Karpas-422 (cell line): ENCODE results near the gene GGACT. TPM values are rescaled to one million over a fixed set of nuclear protein-coding genes. Genes with fewer than 3 reads are reported as not detected.
A peak's percentile ranks its signal among the peaks of the same experiment; 100 is the strongest.

Experiments
- DNase-seq: peaks from one replicate; pipeline ENCODE4 v3.0.0-alpha.2; 2015
- H2AFZ ChIP-seq: fragments of 200-600 bp; sonication (generic); 2 replicates; pipeline ENCODE4 v1.6.1; 2014; ENCODE audit warnings: antibody characterized with exemption, low read length, mixed read lengths
- H3K27ac ChIP-seq: fragments of 200-600 bp; sonication (generic); 2 replicates; pipeline ENCODE4 v1.5.1; 2014; ENCODE audit warnings: mild to moderate bottlenecking, low read length, moderate library complexity
- H3K27me3 ChIP-seq: fragments of 200-600 bp; sonication (generic); 2 replicates; pipeline ENCODE4 v1.6.1; 2014; ENCODE audit warnings: low read length, mixed read lengths
- H3K36me3 ChIP-seq: fragments of 200-600 bp; sonication (generic); 2 replicates; pipeline ENCODE4 v1.6.1; 2014; ENCODE audit warnings: low read length, mixed read lengths; ENCODE audit not compliant: insufficient read depth
- H3K4me1 ChIP-seq: fragments of 200-600 bp; sonication (generic); 2 replicates; pipeline ENCODE4 v1.6.1; 2014; ENCODE audit warnings: mild to moderate bottlenecking, low read length, mixed read lengths
- H3K4me2 ChIP-seq: fragments of 200-600 bp; sonication (generic); 2 replicates; pipeline ENCODE4 v1.6.1; 2014; ENCODE audit warnings: low read length, low read depth, mild to moderate bottlenecking; ENCODE audit not compliant: poor library complexity, severe bottlenecking
- H3K4me3 ChIP-seq: fragments of 200-600 bp; sonication (generic); 2 replicates; pipeline ENCODE4 v1.5.1; 2014; ENCODE audit warnings: mild to moderate bottlenecking, antibody characterized with exemption, low read length, mixed read lengths
- H3K79me2 ChIP-seq: fragments of 200-600 bp; sonication (generic); 2 replicates; pipeline ENCODE4 v1.6.1; 2014; ENCODE audit warnings: mild to moderate bottlenecking, low read length, mixed read lengths
- H3K9ac ChIP-seq: fragments of 200-600 bp; sonication (generic); 2 replicates; pipeline ENCODE4 v1.6.0; 2014; ENCODE audit warnings: low read length
- H3K9me2 ChIP-seq: fragments of 200-600 bp; sonication (generic), shearing (Covaris generic); replicated peaks from 2 replicates; pipeline ENCODE4 v1.6.0; 2014; ENCODE audit warnings: mild to moderate bottlenecking, low read length, moderate library complexity; ENCODE audit not compliant: insufficient read depth
- H3K9me3 ChIP-seq: fragments of 300-700, 200-600 bp; sonication (generic); 2 replicates; pipeline ENCODE4 v1.6.1; 2014; ENCODE audit warnings: low read length, mixed read lengths
- H4K20me1 ChIP-seq: fragments of 200-600 bp; sonication (generic); 2 replicates; pipeline ENCODE4 v1.6.1; 2014; ENCODE audit warnings: mild to moderate bottlenecking, antibody characterized with exemption, low read length, low read depth; ENCODE audit not compliant: insufficient read depth
- total RNA-seq: library from RNA; depleted of rRNA; stranded (reverse); fragments of >200 nt; shearing (Covaris generic); gene quantifications from 2 replicates; pipeline ENCODE4 v1.2.3, GENCODE V29; 2014; ENCODE audit warnings: low replicate concordance; rRNA removed

GGACT gene
- total RNA-seq = 8.8 and 12.4 TPM in 2 replicates

- Histone ChIP-seq H4K20me1 (no peaks in the 10 kb centered on the region), H2AFZ (peak within 1 kb of the TSS; percentile 73), H3K4me3 (peak within 1 kb of the TSS; percentile 86), H3K27me3 (no peaks in the 10 kb centered on the region), H3K4me1 (peaks cover 16% of the 10 kb centered on the region), H3K27ac (no peak within 1 kb of the TSS), H3K36me3 (no peaks in the 10 kb centered on the region), H3K9me3 (no peaks in the 10 kb centered on the region), H3K4me2 (peak within 1 kb of the TSS; percentile 81), H3K79me2 (no peaks in the 10 kb centered on the region), H3K9me2 (no peaks in the 10 kb centered on the region), H3K9ac (peak within 1 kb of the TSS; percentile 85)
- peak; percentile 95 for DNase-seq
Measured at GRCh38 chr13:100588331-100589177, at the start of gene GGACT. Gene GGACT (minus strand): TSS chr13:100588789. CDS start chr13:100532591, 56,198 bp downstream.

GRCh38 chr13:100637796-100638195, 49.2 kb upstream of the GGACT start:
- Histone ChIP-seq H3K9ac (no peak overlapping the region), H3K9me2 (no peaks in the 10 kb centered on the region), H3K9me3 (no peaks in the 10 kb centered on the region), H3K36me3 (peaks cover 29% of the 10 kb centered on the region; the same call in 1 of the 2 replicates), H3K27me3 (no peaks in the 10 kb centered on the region), H3K4me2 (no peak overlapping the region), H2AFZ (no peak overlapping the region), H3K79me2 (no peaks in the 10 kb centered on the region), H3K27ac (no peak overlapping the region), H3K4me1 (no peaks in the 10 kb centered on the region), H3K4me3 (no peak overlapping the region), H4K20me1 (no peaks in the 10 kb centered on the region)
- DNase-seq = no peak

DNA sequence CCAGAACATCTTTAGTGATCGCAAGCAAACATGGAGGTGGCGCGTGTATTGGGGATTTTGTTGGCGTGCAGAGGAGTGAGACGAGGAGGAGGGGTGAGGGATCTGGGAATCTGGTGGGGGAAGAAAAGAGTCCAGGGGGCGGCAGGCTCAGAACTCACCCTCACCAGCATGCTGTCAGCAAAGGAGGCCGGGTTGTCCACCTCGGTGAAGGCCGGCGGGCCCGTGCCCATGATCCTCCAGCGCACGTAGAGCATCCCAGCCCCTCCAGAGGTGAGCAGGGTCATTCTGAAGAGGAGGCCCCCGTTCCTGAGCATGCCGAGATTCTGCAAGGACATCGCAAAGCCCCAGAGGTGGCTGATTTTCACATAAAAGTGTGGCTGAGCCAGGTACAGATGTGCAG, 48.8 kb upstream of the GGACT start:
- peaks cover 29% of the 10 kb centered on the region; the same call in 1 of the 2 replicates for H3K36me3 ChIP-seq

DNA sequence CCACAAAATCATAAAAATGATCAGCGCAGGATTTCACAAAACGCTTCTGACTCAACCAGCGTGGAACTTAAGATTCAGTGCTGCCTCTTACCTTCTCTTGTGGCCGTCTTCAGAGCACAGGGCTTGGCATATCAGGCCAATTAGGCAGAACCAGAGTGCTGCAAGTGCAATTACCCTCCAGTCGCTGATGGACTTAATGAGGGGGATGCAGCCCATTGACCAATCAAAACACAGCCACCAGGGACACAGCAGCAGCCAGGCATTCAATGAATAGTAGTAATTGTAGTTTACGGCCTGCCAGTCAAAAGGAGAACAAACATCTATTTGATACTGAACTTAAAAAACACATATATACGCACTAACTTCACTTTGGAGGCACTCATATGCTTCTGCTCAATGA, 47.9 kb upstream of the GGACT start:
- no peaks in the 10 kb centered on the region for H3K4me1 ChIP-seq
- no peak for DNase-seq
- H3K4me3 ChIP-seq = no peak overlapping the region
- H3K9me3 ChIP-seq = no peaks in the 10 kb centered on the region
- H3K4me2 ChIP-seq = no peak overlapping the region
- H2AFZ ChIP-seq = no peak overlapping the region
- no peaks in the 10 kb centered on the region for H3K27me3 ChIP-seq
- no peak overlapping the region for H3K9ac ChIP-seq
- no peaks in the 10 kb centered on the region for H3K79me2 ChIP-seq
- peaks cover 35% of the 10 kb centered on the region; the same call in 1 of the 2 replicates for H3K36me3 ChIP-seq
- H3K9me2 ChIP-seq = no peaks in the 10 kb centered on the region
- no peaks in the 10 kb centered on the region for H4K20me1 ChIP-seq
- no peak overlapping the region for H3K27ac ChIP-seq

More for the DNA sequence above, 48.8 kb upstream of the GGACT start:
- Histone ChIP-seq H3K4me2 (no peak overlapping the region), H4K20me1 (no peaks in the 10 kb centered on the region), H2AFZ (no peak overlapping the region), H3K79me2 (no peaks in the 10 kb centered on the region), H3K9ac (no peak overlapping the region), H3K4me3 (no peak overlapping the region), H3K27ac (no peak overlapping the region), H3K9me3 (no peaks in the 10 kb centered on the region), H3K27me3 (no peaks in the 10 kb centered on the region), H3K9me2 (no peaks in the 10 kb centered on the region), H3K4me1 (no peaks in the 10 kb centered on the region)
- DNase-seq = no peak

- no peaks in the 10 kb centered on the region for H3K4me1 ChIP-seq
- H3K9ac ChIP-seq = no peak overlapping the region
- peaks cover 39% of the 10 kb centered on the region; the same call in 1 of the 2 replicates for H3K36me3 ChIP-seq
Measured at GRCh38 chr13:100636004-100636403, 47.4 kb upstream of the GGACT start.

DNA sequence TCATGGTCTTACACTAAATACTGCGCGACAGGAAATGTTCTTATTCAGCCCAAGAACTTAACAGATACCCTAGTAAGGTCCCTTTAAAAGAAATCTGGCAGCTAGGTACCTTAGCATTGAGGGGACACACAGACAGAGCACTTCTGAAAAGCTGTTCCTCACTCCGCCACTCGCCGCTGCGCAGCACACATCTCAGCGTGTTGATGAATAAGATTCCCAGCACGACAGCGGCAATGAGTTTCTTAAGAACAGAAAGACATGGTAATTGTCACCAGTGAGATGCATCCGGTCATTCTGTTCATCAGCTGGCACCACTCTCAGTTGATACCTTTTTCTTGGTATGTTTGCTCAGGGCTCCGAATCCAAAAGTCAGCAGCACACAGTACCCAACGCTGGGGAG, 46.1 kb upstream of the GGACT start:
- Histone ChIP-seq H3K27ac (no peak overlapping the region), H3K27me3 (no peaks in the 10 kb centered on the region), H3K79me2 (no peaks in the 10 kb centered on the region), H4K20me1 (no peaks in the 10 kb centered on the region), H3K4me3 (no peak overlapping the region), H3K36me3 (peaks cover 44% of the 10 kb centered on the region; the same call in 1 of the 2 replicates), H2AFZ (no peak overlapping the region), H3K9ac (no peak overlapping the region), H3K4me2 (no peak overlapping the region), H3K4me1 (no peaks in the 10 kb centered on the region), H3K9me2 (no peaks in the 10 kb centered on the region), H3K9me3 (no peaks in the 10 kb centered on the region)
- DNase-seq = no peak

More at GRCh38 chr13:100636004-100636403, 47.4 kb upstream of the GGACT start:
- no peaks in the 10 kb centered on the region for H3K9me2 ChIP-seq
- H4K20me1 ChIP-seq = no peaks in the 10 kb centered on the region
- H3K9me3 ChIP-seq = no peaks in the 10 kb centered on the region
- DNase-seq = no peak
- no peaks in the 10 kb centered on the region for H3K27me3 ChIP-seq
- no peak overlapping the region for H3K27ac ChIP-seq
- H3K79me2 ChIP-seq = no peaks in the 10 kb centered on the region
- H2AFZ ChIP-seq = no peak overlapping the region
- H3K4me2 ChIP-seq = no peak overlapping the region
- no peak overlapping the region for H3K4me3 ChIP-seq

- no peaks in the 10 kb centered on the region for H3K9me3 ChIP-seq
Measured at GRCh38 chr13:100633461-100633860, 44.9 kb upstream of the GGACT start.

DNA sequence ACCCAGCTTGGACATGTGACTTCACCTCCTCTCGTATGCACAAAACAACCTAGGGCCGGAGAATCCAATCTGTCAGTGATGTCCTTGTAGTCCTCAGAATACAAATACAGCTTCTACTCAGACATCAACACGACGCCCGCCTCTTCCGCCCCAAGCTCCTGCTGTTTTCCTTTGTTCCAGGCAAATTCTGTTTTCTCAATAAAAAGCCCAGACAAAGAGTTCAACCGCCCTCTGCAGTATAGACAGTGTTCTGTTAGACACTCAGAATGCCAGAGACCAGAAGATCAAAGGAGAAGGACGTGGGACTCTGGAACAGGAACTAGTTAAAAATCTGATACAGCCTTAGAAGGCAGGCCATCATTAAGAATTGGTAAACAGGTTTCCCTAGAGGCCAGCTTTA, 42.0 kb upstream of the GGACT start:
- DNase-seq = no peak
- Histone ChIP-seq H3K79me2 (no peaks in the 10 kb centered on the region), H2AFZ (no peak overlapping the region), H3K27ac (no peak overlapping the region), H3K4me2 (no peak overlapping the region), H4K20me1 (no peaks in the 10 kb centered on the region), H3K4me3 (no peak overlapping the region), H3K9me2 (no peaks in the 10 kb centered on the region), H3K36me3 (peaks cover 34% of the 10 kb centered on the region), H3K27me3 (no peaks in the 10 kb centered on the region), H3K9ac (no peak overlapping the region), H3K4me1 (no peaks in the 10 kb centered on the region), H3K9me3 (no peaks in the 10 kb centered on the region)

More at GRCh38 chr13:100633461-100633860, 44.9 kb upstream of the GGACT start:
- Histone ChIP-seq H3K4me1 (no peaks in the 10 kb centered on the region), H3K27ac (no peak overlapping the region), H3K79me2 (no peaks in the 10 kb centered on the region), H3K4me2 (no peak overlapping the region), H3K9me2 (no peaks in the 10 kb centered on the region), H2AFZ (no peak overlapping the region), H3K9ac (no peak overlapping the region), H3K36me3 (peaks cover 44% of the 10 kb centered on the region; the same call in 1 of the 2 replicates), H3K27me3 (no peaks in the 10 kb centered on the region), H3K4me3 (no peak overlapping the region), H4K20me1 (no peaks in the 10 kb centered on the region)
- no peak for DNase-seq
